HL-60 (cell line): Measurements from ENCODE around the gene RAB1A.

Experiments used
- CTCF ChIP-seq: IDR thresholded peaks from one replicate; pipeline ENCODE4 v1.5.1; 2011; ENCODE audit warnings: low read length, control low read depth, inconsistent platforms; ENCODE audit not compliant: insufficient read depth
- GABPA ChIP-seq: IDR thresholded peaks from 2 replicates; pipeline ENCODE4 v1.6.1; 2012; ENCODE audit warnings: low read depth
- POLR2AphosphoS5 ChIP-seq: IDR thresholded peaks from 2 replicates; pipeline ENCODE4 v1.6.1; 2012; ENCODE audit warnings: low read depth
- REST ChIP-seq: IDR thresholded peaks from 2 replicates; pipeline ENCODE4 v1.6.1; 2012; ENCODE audit warnings: low read depth; ENCODE audit not compliant: insufficient replicate concordance

GRCh38 chr2:65129826-65130663 lies at the start of gene RAB1A:
- TF ChIP-seq CTCF, result no peak
- TF ChIP-seq REST, result peak; percentile 14
- TF ChIP-seq POLR2AphosphoS5, result peak; percentile 77
- TF ChIP-seq GABPA, result no peak
